Colon (tissue), 2 donors: Measurements from ENCODE around the gene CYB5D1.
"Not testable (repeated sequence)": the region's sequence is repeated elsewhere in the genome, so short reads cannot be mapped to it uniquely, and the experiment has no call there.

Source experiments
- FAIRE-seq: peaks from 2 replicates; lab custom pipeline; 2012; peaks lifted over from hg19 to GRCh38; lab: Jason Lieb, UNC
- donor health status: control.
- donor health status: control.

The CYB5D1 gene

DNA sequence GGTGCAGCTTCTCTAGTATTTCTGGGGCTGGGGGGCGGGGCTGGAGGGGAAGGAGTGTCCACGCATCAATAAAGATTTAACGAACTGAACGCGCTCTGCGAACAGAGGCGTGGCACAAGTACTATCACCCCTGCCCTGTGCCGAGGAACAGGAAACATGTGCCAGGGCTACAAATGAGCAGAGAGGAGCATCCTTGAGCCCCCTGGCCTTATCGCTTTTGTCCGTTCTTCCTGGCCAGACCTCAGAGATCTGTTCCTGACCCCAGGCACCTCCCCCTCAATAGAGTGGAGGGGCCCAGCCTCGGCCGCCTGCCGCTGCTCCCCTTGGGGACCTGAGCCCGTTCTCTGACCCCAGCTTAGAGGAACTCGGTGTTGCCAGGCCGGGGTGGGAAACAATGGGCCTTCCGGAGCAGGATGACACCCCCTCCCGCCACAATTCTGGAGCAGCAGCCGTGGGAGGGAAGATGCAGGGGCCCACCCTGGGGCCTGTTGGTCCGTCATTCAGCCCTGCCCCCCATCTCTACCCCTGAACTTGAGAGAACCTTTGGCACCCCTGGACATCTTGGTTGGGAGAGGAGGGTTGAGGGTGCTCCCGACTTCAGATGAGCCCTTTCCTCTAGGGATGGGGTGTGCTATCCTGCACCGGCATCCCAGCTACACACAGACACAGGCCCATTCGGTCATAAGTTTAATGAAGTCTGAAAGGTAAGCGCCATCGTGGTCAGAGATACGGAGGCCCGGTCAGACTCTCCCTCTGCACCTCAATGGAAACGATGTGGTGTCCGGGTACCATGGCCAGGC, 1.6 kb upstream of the CYB5D1 start:
- FAIRE-seq, result no peak

DNA sequence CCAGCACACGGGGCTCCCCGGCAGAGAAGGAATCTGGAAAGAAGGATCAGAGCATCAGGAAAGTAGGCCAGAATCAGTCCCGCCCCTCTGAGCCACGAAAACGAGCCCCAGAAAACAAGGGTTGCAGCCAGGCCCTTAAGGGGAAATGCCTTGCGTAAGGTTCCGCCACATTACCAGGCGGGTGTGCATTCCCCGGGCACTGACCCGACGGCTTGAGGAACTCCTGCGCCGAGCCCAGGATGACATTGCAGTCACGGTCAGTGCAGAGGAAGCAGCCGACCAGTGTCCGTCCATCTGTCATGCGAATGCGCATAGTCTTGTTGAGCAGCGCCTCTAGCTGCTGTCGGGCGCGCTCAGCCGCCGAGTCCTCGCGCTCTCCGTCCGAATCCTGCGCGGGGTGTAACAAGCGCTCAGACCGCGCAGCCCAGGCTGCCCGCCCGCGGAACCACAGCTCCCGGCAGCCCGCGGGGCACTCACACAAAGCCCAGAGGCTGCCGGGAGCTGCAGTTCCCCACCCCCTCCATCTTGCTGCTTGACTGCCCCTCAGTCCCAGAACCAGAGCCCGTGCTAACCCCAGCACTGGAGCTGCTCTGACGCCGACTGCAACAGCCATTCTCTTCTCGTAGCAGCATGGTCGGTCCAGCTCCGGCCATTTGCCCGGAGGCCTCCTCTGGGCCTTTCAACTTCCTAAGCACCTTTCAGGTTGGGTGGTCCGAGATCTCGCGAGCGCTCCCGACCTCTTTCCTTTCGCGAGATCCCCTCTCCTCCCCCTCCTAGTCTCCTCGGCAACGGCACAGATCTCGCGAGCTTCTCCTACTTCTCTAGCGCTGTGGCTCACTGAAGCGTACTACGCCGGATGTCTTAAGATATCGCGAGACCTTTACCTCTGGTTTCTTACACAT, 741 bp upstream of the CYB5D1 start, which contains the start of gene NAA38:
Gene NAA38 (minus strand): TSS at position 749 of the 902 bp plus-strand sequence. CDS start 96 bp downstream, at position 653.
- FAIRE-seq, result peak; percentile 86

DNA sequence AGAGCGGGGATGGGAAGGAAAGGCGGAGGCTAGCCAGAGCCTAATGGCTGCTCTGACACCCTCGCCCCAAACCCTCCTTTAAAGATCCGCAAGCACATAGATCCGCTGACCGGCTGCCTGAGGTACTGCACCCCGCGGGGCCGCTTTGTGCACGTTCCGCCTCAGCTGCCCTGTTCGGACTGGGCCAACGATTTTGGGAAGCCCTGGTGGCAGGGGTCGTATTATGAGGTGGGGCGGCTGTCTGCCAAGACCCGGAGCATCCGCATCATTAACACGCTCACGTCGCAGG, 663 bp downstream of the CYB5D1 start:
- FAIRE-seq, result no peak

DNA sequence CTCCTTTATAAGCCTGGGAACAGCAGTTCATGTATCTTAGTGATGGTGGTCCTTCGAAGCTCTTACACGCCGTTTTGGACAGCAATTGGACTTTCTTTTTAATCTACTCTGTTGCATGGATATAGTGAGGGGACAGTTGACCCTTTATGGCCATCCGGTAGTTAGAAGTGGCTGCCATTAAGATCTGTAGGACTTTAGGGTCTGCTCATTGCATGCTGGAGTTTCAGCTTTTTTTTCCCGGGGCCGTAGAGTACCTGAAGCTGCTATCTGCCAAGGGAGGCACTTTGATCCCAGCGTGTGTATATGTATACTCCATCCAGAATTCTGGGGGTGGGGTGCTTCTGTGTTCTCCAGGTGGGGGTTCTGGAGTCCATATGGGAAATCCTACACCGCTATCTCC, 1.2 kb downstream of the CYB5D1 start:
- FAIRE-seq, result no peak

DNA sequence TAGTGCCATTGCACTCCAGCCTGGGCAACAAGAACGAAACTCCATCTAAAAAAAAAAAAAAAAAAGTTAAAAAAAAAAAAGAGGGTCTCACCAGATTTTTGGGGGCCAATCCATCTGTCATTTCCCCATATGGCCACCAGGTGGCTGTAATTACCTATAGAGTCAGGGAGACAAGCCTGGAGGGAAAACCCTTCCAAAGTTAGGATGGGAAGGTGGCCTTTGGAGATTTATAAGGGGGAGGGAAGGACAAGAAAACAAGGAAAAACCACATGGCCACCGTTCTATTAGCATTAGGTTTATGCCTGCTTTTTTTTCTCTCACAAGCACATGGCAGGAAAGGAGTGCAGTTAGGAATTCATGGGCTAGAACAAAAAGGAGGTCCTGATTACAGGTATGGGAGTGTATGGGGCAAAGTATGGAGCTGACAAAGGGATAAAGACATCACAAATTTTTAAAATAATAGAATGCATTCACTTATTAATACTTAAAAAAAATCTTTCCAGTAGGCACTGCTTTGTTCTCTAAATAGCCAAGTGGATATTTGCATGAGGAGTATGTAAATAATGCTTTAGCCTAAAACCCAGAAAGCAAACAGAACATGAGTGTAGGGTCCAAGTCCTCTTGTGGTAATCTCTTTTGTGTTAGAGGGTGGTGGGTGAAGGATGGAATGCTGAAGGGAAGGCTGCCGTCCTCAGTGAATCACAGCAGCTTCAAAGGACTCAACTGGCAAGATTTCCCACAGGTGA, 5.1 kb downstream of the CYB5D1 start:
- FAIRE-seq, result no peak

DNA sequence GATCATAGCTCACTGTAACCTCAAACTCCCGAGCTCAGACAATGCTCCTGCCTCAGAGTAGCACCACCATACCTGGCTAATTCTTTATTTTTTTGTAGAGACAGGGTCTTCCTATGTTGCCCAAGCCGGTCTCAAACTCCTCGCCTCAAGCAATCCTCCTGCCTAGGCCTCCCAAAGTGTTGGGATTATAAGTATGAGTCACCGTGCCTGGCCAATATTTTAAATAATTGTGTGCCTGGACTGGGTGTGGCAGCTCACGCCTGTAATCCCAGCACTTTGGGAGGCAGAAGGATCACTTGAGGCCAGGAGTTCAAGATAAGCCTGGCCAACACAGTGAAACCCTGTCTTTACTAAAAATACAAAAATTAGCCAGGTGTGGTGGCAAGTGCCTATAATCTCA, 6.6 kb downstream of the CYB5D1 start:
- FAIRE-seq, result not testable (repeated sequence)

DNA sequence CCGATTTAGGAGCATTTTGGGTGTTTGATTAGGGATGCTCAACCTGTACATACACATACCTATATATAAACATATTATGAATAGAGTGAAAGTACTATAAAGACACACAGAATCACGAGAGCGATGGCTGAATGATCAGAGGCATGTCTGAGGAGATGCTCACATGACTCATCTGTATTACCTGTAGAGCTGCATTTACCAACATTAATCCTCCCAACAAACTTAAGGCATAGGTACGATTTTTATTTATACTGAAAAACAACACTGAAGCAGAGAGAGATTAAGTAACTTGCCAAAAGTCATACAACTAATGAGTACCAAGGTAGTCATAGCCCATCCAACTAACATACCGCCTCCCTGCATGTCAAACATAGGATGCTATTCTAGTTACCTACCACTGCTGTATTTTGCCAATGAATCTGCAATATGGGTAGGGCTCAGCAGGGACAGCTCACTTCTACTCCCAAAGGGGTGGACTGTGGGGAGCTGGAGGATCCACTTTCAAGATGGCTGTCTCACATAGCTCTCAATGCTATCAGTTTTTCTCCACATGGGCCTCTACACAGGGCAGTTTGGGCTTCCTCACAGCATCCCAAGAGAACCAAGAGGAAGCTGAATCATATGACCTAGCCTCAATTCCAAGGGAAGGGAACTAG, 7.3 kb downstream of the CYB5D1 start:
- FAIRE-seq, result no peak

DNA sequence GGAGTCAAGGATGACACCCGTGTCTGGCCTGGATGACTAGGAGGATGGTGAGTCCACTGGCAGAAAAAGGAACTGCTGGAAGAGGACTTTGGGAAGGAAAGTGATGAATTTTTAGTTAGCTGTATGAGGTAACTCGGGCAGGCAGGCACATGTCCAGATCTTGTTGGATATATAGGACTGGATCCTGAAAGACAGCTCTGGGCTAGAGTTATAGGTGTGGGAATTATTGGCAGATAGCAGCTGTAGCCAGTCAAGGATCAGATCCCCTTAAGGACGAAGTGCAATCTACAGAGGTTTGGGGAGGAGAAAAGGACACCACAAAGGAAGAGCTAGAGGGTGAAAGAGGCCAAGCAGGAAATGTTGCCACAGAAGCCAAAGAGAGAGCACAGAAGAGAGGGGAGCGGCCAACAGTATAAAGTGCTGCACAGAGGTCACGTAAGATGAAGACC, 10.1 kb downstream of the CYB5D1 start:
- FAIRE-seq, result no peak

DNA sequence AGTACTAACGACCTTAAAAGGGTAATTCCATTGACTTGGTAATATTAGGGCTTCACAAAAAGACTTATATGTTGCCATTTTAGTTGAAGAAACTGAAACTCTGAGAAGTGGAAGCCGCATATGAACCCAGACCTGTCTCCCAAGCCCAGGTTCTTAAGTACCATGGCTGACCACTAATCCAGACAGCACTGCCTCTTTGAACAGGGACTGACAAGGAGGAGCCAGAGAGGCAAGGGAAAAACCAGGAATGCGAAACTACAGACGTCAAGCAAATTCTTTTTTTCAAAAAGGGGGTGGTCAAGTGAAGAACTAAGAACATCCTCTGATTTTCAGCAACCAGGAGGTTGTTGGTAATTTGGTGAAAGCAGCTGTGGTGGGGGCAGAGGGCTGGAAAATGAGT, 15.2 kb downstream of the CYB5D1 start:
- FAIRE-seq, result no peak

DNA sequence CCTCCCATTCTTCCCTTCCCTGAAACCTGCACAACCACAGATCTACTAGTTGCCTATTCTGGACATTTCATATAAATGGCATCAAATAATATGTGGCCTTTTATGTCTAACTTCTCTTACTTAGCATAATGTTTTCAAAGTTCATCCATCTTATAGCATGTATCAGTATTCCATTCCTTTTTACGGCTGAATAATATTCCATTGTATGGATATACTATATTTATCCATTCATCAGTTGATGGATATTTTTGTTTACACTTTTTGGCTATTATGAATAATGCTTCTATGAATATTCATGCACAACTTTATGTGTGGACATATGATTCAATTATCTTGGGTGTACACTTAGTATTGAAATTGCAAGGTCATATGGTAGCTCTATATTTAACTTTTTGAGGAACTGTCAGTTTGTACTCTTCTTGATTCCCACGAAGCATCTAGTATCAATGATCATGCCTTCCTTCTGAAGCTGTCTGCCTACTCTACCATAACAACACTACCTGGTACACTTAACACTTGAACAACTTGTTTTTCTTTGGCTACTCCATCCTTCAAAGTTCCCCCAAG, 18.1 kb downstream of the CYB5D1 start:
- no peak for FAIRE-seq

DNA sequence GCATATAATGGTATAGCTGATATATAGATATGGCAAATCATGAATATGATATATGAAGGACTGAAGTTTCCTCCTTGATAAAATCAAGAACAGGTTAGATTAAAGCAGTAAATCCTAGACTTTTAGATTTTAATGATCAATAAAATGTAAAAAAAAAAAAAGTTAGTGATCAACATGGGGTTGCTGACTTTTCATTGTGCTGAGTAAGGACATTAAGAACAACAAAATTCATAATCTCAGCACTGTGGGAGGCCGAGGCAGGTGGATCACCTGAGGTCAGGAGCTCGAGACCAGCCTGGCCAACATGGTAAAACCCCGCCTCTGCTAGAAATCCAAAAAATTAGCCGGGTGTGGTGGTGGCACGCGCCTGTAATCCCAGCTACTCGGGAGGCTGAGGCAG, 20.4 kb downstream of the CYB5D1 start:
- no peak for FAIRE-seq

DNA sequence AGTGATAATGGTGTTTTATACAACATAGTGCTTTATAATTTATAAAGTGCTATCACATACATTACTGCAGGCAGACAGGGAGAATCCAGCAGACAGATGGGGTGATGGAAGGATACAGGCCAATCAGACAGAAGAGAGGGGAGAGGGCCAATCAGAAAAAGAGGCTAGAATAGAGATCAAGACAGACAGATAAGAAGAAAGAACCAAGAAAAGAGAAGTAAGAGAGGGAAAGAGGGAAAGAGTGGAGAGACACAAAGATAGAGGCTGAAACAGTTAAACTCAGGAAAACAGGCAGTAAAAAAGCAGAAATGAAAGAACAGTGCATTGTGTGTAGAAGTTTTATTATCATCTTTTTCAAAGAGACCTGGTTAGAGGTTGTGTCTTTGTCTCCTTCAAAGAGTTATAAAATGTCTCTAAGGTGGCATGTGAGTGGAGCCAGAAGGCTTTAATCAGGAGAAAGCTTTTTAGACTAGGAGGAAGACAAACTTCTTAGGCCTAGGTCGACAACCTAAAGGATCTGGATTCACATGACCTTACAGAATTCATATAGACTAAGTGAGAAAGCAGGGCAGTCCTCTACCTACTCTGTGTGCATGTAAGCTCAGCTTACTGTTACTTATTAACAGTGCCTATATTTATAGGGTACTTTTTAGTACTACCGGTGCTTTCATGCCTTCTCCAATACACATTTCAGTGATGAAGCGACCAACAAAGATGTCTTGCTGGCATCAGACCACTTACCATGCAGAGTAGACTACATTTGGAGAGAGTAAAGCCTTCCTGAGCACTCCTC, 22.5 kb downstream of the CYB5D1 start:
- no peak for FAIRE-seq

DNA sequence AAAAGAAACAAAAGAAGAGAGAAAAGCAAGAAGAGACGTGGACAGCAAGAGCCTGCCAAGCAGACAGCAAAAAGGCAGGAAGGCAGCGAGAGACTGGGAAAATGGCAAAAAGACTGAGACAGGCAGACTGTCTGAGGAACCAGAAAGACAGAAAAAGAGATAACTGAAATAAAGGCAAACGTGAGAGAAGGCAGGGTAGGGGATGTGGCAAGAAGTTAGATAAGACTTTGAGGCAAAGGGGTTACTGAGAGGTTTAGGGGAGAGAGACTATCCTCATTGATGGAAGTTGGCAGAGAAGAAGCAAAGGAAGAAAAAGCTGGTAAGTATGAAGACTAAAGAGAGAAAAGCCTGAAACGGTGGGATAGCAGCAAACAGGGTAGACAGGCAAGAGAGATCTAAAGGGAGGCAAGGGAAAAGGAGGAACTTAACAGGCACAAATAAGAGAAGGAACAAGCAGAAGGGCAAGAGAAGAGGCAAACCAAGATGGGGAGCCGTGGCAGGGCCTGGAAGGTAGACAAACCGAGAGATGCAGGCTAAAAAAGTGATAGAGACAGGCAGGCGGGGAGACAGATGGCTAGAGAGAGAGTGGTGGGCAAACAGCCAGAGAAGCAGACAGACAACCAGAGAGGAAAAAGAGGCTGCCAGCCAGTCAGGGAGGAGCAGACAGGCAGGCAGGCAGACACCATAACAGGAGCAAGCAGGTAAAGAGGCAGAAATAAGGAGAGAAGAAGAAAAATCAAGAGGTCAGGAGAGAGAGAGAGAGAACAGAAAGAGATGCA, 23.7 kb downstream of the CYB5D1 start:
- no peak for FAIRE-seq

DNA sequence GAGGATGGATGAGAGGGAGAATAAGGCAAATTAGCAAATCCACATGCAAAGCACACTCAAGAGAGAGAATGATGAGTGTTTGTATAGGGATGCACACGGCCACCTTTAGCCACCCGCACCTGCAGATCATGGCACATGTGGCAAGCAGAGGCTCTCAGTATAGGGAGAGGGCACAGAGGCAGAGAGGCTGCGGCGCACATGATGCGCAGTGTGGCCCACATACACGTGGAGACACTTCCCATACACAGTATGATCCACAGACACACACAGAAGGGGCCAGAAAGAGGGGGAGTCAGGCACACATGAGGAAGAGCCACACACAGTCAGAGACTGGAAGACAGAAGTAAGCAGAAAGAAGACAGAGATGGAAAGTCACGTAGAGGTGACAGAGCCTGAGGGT, 24.3 kb downstream of the CYB5D1 start:
- FAIRE-seq, result no peak

DNA sequence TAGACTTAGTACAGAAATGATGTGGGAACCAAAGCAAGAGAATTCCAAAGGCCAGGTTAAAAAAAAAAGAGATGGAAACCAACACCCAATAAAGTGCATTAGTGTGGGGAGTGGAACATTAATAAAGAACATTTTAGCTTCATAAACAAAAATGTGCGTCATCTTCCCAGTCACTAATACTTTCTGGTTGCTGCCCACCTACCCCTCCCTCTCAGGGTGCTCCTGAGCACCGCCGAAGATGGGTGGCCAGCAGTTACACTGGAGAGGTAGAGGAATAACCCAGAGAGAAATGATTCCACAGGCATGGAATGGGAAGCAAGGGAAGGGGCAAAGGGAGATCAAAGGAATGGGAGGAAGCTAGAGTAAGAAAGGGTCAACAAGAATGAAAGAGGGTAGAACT, 24.8 kb downstream of the CYB5D1 start:
- FAIRE-seq, result no peak

DNA sequence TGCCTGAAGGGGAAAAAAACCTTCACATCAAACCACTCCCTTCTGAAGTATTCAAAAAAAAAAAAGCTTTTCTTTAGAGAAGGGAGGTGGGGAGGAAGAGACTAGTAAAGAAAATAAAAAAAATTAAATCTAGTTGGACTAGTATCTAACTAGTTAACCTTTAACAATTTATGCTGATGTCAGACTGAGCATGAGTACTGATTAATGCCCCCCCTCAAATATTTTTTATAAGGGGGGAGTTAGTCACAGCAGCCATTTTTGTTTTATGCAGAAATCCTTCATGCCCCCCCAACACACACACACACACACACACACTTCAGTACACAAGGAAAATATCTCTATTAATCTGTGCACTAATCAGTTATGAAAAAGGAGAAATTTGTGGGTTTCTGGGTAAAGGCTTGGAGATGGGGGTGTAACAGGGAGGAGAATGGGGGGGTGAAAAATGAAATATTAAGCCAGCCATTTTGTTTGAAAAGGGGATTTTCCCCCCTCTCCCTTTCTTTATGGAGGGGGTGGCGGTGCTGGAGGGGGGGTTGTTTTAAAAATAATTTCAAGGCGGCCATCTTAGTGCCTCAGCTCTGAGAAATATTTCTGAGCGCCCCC, 26.1 kb downstream of the CYB5D1 start:
- no peak for FAIRE-seq

DNA sequence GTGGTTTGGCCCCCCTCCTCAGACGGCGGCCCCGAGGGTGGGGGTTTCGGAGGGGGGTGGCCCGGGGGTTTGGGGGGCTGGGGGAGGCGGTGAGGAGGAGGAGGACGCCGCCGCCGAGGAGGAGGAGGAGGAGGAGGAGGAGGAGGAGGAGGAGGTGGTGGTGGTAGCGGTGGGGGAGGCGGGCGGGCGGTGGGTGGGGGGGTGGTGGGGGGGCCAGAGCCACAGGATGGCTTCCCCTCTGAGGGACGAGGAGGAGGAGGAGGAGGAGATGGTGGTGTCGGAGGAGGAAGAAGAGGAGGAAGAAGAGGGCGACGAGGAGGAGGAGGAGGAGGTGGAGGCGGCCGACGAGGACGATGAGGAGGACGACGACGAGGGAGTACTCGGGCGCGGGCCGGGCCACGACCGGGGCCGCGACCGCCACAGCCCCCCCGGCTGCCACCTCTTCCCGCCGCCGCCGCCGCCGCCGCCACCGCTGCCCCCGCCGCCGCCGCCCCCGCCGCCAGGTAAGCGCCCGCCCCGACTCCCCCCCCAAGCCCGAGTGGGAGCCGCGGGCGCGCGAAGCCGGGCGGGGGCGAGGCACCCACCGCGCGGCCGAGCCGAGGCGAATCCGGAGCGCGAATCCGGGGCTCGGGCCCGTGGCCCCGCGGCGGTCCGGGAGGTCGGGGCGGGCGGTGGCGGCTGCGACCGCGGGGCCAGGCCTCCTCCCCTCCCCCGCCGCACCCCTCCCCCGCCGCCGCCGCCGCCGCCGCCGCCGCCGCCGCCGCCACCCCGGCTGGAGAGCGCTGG, 27.0 kb downstream of the CYB5D1 start:
- FAIRE-seq, result no peak

DNA sequence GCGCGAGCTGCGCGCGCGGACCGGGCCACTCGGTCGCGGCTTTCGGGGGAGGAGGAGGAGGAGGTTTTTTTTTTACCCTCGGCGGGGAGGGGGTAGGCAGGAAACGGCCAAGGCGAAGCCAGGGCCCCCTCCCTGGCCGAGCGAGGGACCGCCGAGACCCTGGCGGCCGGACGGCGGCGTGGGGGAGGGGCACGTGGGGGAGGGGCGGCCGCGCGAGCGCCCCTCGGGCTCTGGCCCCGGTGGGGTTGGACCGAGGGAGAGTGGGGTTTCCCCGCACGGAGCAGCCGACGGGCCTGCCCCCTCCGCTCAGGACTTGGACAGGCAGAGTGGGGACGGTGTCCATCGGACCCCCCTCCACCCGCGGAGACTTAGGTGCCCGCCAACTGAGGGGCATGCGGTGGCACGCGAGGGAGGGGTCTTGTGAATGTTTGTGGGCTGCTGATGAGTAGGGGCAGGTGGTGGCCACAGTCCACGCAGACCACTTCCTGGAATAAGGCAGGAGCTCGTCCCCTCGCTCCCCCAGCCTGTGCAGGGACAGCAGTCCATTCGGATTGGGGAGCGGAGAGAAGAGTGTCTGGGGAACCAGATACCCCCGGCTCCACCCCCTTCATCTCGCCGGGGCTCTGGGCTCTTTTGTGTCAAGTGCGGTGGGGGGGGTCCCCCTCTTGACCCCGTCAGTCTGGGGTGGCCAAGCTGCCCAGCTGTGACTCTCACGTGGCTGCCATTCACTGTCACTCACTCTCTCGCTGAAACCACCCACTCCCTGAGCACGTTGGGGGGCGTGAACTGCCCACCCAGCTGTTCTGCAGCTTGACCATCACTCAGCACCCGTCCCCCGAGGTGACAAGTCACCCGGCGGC, 27.8 kb downstream of the CYB5D1 start:
- no peak for FAIRE-seq
